ENCODE data around the gene PEX5L. TPM values are rescaled to one million over a fixed set of nuclear protein-coding genes. Genes with fewer than 3 reads are reported as not detected.

PEX5L gene
- total and polyA plus RNA-seq, 10 of the 15 experiments (the other 5 are each of a cell fraction or from before 2014, with no cell fraction given) = 0.11 to 17.0 (median 0.50) TPM

- TF ChIP-seq, protein P1, sequence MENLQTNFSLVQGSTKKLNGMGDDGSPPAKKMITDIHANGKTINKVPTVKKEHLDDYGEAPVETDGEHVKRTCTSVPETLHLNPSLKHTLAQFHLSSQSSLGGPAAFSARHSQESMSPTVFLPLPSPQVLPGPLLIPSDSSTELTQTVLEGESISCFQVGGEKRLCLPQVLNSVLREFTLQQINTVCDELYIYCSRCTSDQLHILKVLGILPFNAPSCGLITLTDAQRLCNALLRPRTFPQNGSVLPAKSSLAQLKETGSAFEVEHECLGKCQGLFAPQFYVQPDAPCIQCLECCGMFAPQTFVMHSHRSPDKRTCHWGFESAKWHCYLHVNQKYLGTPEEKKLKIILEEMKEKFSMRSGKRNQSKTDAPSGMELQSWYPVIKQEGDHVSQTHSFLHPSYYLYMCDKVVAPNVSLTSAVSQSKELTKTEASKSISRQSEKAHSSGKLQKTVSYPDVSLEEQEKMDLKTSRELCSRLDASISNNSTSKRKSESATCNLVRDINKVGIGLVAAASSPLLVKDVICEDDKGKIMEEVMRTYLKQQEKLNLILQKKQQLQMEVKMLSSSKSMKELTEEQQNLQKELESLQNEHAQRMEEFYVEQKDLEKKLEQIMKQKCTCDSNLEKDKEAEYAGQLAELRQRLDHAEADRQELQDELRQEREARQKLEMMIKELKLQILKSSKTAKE (IDR thresholded peaks at IDR 0.05; ENCODE audit: low read depth, poor library complexity, severe bottlenecking) = no peak
These were observed 32.2 kb downstream of the PEX5L start (continued) for GRCh38 chr3:180004542-180004941.

GRCh38 chr3:180002006-180002405 is 34.7 kb downstream of the PEX5L start:
- in situ Hi-C loops (cut with MboI) (no loop called here), intact Hi-C loops (cut with micrococcal nuclease; ENCODE audit: unreplicated experiment) (no loop called here)
- ATAC-seq (no peak), DNase-seq (ENCODE audit: low read depth, low spot score) (no peak), FAIRE-seq (no peak)
- Histone ChIP-seq H3K9ac (ENCODE audit: control insufficient read depth, insufficient read depth, low read length) (no peak overlapping the region), H3K36me3 (ENCODE audit: control insufficient read depth in 2 of 2, insufficient read depth in 2 of 2, low read length in 1 of 2) (no peaks in the 10 kb centered on the region), H3K27ac (ENCODE audit: control insufficient read depth, insufficient read depth) (no peak overlapping the region), H2AFZ (ENCODE audit: control insufficient read depth, low read depth, low read length) (no peak overlapping the region), H3K79me2 (ENCODE audit: control insufficient read depth, insufficient read depth, low read length) (no peaks in the 10 kb centered on the region), H3K4me3 (no peak overlapping the region), H4K20me1 (ENCODE audit: control insufficient read depth, insufficient read depth) (no peaks in the 10 kb centered on the region), H3K4me2 (ENCODE audit: control insufficient read depth, insufficient read depth) (no peak overlapping the region), H3K4me1 (ENCODE audit: control insufficient read depth, insufficient read depth, low read length) (no peaks in the 10 kb centered on the region), H3K27me3 (replicated peaks in 1 of 2; ENCODE audit: control insufficient read depth in 2 of 2, insufficient read depth in 2 of 2, low read length in 1 of 2) (no peaks in the 10 kb centered on the region), H3K9me3 (replicated peaks; ENCODE audit: control insufficient read depth, insufficient read depth, low read length) (no peaks in the 10 kb centered on the region; the same call in 2 of the 3 replicates)
- ChIA-PET CTCF (no interaction called here), POLR2A (no interaction called here), RAD21 (ENCODE audit: unreplicated experiment) (interaction anchor here (1.1 kb wide), 1 partner anchor 11 kb away, joined by 3 read pairs; no protein-coding TSS in a partner anchor), SMC1A (ENCODE audit: uncharacterized antibody, unreplicated experiment) (interaction anchor here (1.1 to 1.4 kb wide), 3 partner anchors 10 to 28 kb away, joined by 3 to 4 read pairs (median 3); no protein-coding TSS in a partner anchor)
- no TSS peak for BruUV-seq (replicated peaks)
- WGBS (ENCODE audit: insufficient coverage, insufficient replicate concordance, low lambda C conversion rate, missing lambda C conversion rate) = 2% methylated on average over 2 of the region's 2 CpGs
- TF ChIP-seq MEF2B (IDR thresholded peaks at IDR 0.05; ENCODE audit: partially characterized antibody, poor library complexity, severe bottlenecking) (no peak), ZNF274 (IDR thresholded peaks at IDR 0.05; ENCODE audit: insufficient read depth, insufficient read length) (no peak), ZBTB11 (CRISPR knock-in tag; IDR thresholded peaks at IDR 0.05) (no peak), EED (IDR thresholded peaks at IDR 0.05; ENCODE audit: low read depth) (no peak), HDAC2 (IDR thresholded peaks at IDR 0.05) (no peak), SREBF2 (IDR thresholded peaks at IDR 0.05; ENCODE audit: low read length) (no peak), RUNX3 (IDR thresholded peaks at IDR 0.05; ENCODE audit: low read length) (no peak), SUZ12 (IDR thresholded peaks at IDR 0.05; ENCODE audit: unreplicated experiment) (no peak), ESRRA (IDR thresholded peaks at IDR 0.05; ENCODE audit: low read length) (no peak), RAD21 (IDR thresholded peaks at IDR 0.05; ENCODE audit: insufficient read depth, low read depth, low read length) (no peak), CBFB (IDR thresholded peaks at IDR 0.05; ENCODE audit: low read depth) (no peak), BCL11A (IDR thresholded peaks at IDR 0.05; ENCODE audit: low read depth, low read length) (no peak), SMAD5 (IDR thresholded peaks at IDR 0.05; ENCODE audit: low read depth) (no peak), BRCA1 (IDR thresholded peaks at IDR 0.05; ENCODE audit: low read depth, low read length) (no peak), MYB (IDR thresholded peaks at IDR 0.05; ENCODE audit: borderline replicate concordance, low read depth, low read length) (no peak)
- TF ChIP-seq, protein P2, sequence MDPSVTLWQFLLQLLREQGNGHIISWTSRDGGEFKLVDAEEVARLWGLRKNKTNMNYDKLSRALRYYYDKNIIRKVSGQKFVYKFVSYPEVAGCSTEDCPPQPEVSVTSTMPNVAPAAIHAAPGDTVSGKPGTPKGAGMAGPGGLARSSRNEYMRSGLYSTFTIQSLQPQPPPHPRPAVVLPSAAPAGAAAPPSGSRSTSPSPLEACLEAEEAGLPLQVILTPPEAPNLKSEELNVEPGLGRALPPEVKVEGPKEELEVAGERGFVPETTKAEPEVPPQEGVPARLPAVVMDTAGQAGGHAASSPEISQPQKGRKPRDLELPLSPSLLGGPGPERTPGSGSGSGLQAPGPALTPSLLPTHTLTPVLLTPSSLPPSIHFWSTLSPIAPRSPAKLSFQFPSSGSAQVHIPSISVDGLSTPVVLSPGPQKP (IDR thresholded peaks at IDR 0.05; ENCODE audit: low read depth, low read length) = no peak
- TF ChIP-seq, protein P3, sequence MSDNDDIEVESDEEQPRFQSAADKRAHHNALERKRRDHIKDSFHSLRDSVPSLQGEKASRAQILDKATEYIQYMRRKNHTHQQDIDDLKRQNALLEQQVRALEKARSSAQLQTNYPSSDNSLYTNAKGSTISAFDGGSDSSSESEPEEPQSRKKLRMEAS (IDR thresholded peaks at IDR 0.05; ENCODE audit: low read depth, low read length) = no peak
